Thyroid gland (tissue), 4 donors: ENCODE results near the gene PRKCE. TPM values are rescaled to one million over a fixed set of nuclear protein-coding genes. Genes with fewer than 3 reads are reported as not detected.

Experiments
- DNase-seq, 2 donors: peaks; one replicate each; pipeline ENCODE4 v3.0.0-alpha.2; 2019
- H3K27ac ChIP-seq, 3 donors: fragments of 200-600 bp; sonication (generic); 1 replicate in 2 of 3; 2 replicates in 1 of 3; pipeline ENCODE4 v1.5.1; 2016 to 2019; ENCODE audit warnings: mild to moderate bottlenecking in 1 of 3, moderate library complexity in 1 of 3
- H3K27me3 ChIP-seq: fragments of 200-600 bp; sonication (generic); one replicate; pipeline ENCODE4 v1.5.1; 2019
- H3K36me3 ChIP-seq, 2 donors: fragments of 200-600 bp; sonication (generic); one replicate each; pipeline ENCODE4 v1.5.1; 2016 to 2019
- H3K4me1 ChIP-seq, 2 donors: fragments of 200-600 bp; sonication (generic); one replicate each; pipeline ENCODE4 v1.5.1; 2017 to 2019
- H3K4me3 ChIP-seq, 3 donors: fragments of 200-600 bp; sonication (generic); replicated peaks in 1 of 3; 1 replicate in 2 of 3; 2 replicates in 1 of 3; pipeline ENCODE4 v1.5.1; 2016; ENCODE audit warnings: mild to moderate bottlenecking in 1 of 3
- H3K9me3 ChIP-seq: fragments of 200-600 bp; sonication (generic); one replicate; pipeline ENCODE4 v1.5.1; 2017
- POLR2A ChIP-seq, 2 donors: fragments of 450-650 bp; IDR thresholded peaks; one replicate each; pipeline ENCODE4 v1.6.1; 2017; ENCODE audit warnings: antibody characterized with exemption in 2 of 2, mild to moderate bottlenecking in 2 of 2, moderate library complexity in 1 of 2
- WGBS, 2 donors: methylation state at CpG; one replicate each; pipeline ENCODE4 v1.1.5; 2017; 5-methylcytosine and 5-hydroxymethylcytosine counted together
- intact Hi-C: fragments of 100-400 bp; cut with DNase I; formaldehyde crosslinking; loops from one replicate; pipeline ENCODE4 v1.15.1; 2023
- total RNA-seq, 4 donors: library from RNA; depleted of rRNA; stranded (reverse); fragments of >200 nt; gene quantifications; one replicate each; pipeline ENCODE4 v1.2.3, GENCODE V29; 2016
- TF ChIP-seq, protein P1 (sequence below), 6 experiments: fragments of 200-600 bp in 3 of 6; fragments of 450-650 bp in 3 of 6; sonication (generic) in 3 of 6; IDR thresholded peaks; one replicate each; pipeline ENCODE4 v1.5.1; 2016 to 2019; ENCODE audit warnings: antibody characterized with exemption in 6 of 6, mild to moderate bottlenecking in 2 of 6, inconsistent platforms in 1 of 6, moderate library complexity in 1 of 6

Gene PRKCE
- total RNA-seq, 4 donors from 2014 or later = 8.4 to 35.3 (median 15.2) TPM

DNA sequence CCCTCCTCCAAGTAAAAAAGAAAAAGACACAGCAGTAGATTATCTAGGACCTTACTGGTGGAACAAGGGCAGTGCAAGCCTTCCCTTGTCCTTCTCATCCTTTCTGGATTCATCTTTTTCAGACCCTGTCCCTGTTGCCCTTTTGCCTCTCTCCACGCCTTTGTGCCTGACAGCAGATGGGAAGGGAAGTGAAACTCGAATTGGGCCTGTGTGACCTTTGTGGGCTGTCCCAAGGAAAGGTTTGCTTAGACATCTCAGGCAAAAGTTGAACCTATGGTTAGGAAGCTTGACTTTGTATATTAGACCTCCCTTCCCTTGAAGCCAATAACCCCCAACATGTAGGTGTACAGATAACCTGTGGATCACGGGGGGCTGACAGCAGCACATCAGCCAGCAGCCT lies 185.3 kb downstream of the PRKCE start:
- intact Hi-C loops = no loop called here
- 86 to 87% methylated on average over 3 of the region's 3 CpGs for WGBS, 2 donors
- TF ChIP-seq, protein P1, sequence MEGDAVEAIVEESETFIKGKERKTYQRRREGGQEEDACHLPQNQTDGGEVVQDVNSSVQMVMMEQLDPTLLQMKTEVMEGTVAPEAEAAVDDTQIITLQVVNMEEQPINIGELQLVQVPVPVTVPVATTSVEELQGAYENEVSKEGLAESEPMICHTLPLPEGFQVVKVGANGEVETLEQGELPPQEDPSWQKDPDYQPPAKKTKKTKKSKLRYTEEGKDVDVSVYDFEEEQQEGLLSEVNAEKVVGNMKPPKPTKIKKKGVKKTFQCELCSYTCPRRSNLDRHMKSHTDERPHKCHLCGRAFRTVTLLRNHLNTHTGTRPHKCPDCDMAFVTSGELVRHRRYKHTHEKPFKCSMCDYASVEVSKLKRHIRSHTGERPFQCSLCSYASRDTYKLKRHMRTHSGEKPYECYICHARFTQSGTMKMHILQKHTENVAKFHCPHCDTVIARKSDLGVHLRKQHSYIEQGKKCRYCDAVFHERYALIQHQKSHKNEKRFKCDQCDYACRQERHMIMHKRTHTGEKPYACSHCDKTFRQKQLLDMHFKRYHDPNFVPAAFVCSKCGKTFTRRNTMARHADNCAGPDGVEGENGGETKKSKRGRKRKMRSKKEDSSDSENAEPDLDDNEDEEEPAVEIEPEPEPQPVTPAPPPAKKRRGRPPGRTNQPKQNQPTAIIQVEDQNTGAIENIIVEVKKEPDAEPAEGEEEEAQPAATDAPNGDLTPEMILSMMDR (IDR thresholded peaks at IDR 0.05) = no peak
- TF ChIP-seq POLR2A (IDR thresholded peaks at IDR 0.05) = no peak

DNA sequence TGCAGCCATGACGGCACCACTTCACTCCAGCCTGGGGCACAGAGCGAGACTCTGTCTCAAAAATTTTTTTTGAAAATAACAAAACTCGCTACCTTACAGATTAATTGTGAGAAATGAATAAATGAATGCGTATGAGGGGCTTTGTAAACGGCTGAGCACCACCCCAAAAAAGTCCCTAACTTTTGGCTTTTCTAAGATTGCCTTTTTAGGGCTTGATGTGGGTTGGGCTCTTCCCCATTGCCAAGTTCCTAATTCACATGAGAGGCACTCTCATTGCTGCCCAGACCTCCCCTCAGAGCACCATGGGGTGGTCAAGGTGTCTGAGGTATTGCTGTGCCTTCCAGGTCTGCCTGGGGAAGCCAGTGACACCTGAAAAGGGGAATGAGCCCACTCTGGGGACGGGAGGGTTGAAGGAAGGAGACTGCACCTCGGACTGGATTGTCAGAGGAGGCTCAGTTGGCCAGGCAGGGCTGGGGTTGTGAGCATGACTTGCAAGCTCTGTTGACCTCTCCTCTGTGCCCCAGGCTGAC lies 186.4 kb downstream of the PRKCE start:
- TF ChIP-seq POLR2A (IDR thresholded peaks at IDR 0.05) = no peak
- TF ChIP-seq, protein P1 (IDR thresholded peaks at IDR 0.05) = no peak
- no peak for DNase-seq
- 91 to 97% methylated on average over 7 of the region's 7 CpGs for WGBS, 2 donors
- Histone ChIP-seq H3K27ac (no peak overlapping the region), H3K9me3 (no peaks in the 10 kb centered on the region), H3K4me3 (no peak overlapping the region), H3K4me1 (no peaks in the 10 kb centered on the region), H3K27me3 (no peaks in the 10 kb centered on the region), H3K36me3 (no peaks in the 10 kb centered on the region)
- intact Hi-C loops = no loop called here

More for the DNA sequence above, 185.3 kb downstream of the PRKCE start:
- Histone ChIP-seq H3K4me1 (no peaks in the 10 kb centered on the region), H3K27ac (no peak overlapping the region), H3K27me3 (no peaks in the 10 kb centered on the region), H3K4me3 (no peak overlapping the region), H3K36me3 (no peaks in the 10 kb centered on the region), H3K9me3 (no peaks in the 10 kb centered on the region)
- no peak for DNase-seq

DNA sequence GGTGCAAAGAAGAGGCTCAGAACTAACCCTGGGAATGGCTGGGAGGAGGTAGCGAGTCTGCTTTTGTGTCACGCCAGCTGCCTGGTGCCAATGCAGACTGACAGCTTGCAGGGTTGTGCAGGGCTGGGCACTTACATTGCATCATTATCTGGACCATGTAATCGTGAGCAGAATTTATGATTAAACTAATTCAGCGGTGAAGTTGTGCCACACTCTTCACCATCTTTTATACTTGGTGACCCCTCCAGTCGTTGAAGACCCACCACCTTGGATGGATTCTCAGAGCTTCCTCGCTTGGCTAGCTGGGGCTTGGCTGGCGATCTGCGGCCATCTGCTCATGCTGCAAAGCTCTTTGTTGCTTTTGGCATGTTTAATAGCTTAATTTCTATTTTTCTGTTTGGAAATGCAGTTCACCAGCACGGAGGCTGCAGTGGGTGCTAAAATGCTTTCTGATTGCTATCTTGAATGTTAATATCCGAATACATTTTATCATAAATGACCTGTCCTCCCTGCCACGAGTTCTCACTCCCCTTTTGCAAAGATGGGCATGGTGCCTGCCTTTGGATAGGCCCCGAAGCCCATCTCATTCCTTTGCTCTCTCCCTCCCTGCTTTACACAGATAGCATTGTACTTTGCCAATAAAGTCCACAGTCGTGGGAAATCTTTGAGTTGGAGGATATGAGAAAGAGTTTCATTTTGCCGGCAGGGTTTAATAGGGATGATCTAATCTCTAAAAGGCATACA lies 188.2 kb downstream of the PRKCE start:
- 65 to 72% methylated on average over 14 of the region's 14 CpGs for WGBS, 2 donors
- Histone ChIP-seq H3K36me3 (no peaks in the 10 kb centered on the region), H3K4me1 (no peaks in the 10 kb centered on the region), H3K4me3 (no peak overlapping the region), H3K9me3 (no peaks in the 10 kb centered on the region), H3K27me3 (no peaks in the 10 kb centered on the region), H3K27ac (no peak overlapping the region)
- DNase-seq = no peak
- TF ChIP-seq POLR2A (IDR thresholded peaks at IDR 0.05) = no peak
- TF ChIP-seq, protein P1 (IDR thresholded peaks at IDR 0.05) = no peak
- intact Hi-C loops = no loop called here

DNA sequence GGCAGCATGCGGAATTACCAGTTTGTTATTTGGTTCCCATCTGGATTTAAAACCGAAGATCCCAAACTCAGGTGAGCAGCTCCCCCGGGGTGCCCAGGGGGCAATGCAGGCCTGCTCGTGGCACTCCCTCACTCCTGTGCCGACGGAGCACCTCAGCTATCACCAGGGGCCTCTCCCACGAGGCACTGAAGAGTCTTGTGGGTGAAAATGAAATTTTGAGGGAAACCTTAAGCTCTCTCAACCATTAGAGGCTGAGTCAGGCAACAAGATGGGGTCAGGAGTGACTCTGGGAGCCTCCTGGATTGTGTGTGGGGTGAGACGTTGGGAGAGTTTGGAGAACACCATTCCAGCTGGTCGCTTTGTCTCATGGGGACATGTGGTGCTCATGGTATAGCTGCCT lies 189.0 kb downstream of the PRKCE start:
- no peak for TF ChIP-seq POLR2A (IDR thresholded peaks at IDR 0.05)
- TF ChIP-seq, protein P1 (IDR thresholded peaks at IDR 0.05) = no peak
- Histone ChIP-seq H3K27ac (no peak overlapping the region), H3K36me3 (no peaks in the 10 kb centered on the region), H3K9me3 (no peaks in the 10 kb centered on the region), H3K27me3 (no peaks in the 10 kb centered on the region), H3K4me3 (no peak overlapping the region), H3K4me1 (no peaks in the 10 kb centered on the region)
- 81 to 89% methylated on average over 4 to 9 of the region's 9 CpGs for WGBS, 2 donors
- no peak for DNase-seq
- intact Hi-C loops = no loop called here

DNA sequence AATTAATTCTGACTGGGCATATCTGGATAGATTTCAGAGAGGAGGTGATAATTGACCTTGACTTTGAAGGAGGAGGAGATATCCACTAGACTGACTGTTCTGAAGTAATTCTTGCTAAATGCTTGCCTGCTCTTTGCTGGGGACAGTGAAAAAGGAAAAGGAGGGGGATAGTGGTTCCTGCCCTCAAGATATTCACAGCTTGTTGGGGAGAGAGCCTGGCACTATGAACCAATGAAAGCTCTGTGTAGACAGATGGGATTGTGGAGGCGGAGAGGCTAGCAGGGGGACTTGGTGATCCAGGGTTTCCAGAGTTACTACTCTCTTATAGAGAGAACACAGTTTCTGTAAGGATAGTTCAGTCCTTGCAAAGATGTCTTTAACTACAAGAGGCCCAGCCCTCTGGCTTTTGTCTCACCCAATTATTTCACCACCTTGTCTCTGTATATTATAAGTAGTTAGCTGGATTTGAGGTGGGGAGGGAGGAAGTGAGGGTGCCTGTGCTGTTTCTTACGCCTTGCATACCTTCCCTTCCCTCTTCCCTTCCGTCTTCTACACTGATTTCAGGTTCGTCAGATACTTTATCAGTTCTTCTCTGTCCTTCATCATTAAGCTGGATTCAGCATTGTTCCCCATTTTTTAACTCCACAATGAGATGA lies 190.4 kb downstream of the PRKCE start:
- intact Hi-C loops = no loop called here
- H3K27ac ChIP-seq = no peak overlapping the region
- no peaks in the 10 kb centered on the region for H3K4me1 ChIP-seq
- H3K9me3 ChIP-seq = no peaks in the 10 kb centered on the region
- no peaks in the 10 kb centered on the region for H3K36me3 ChIP-seq
- WGBS, 2 donors = 81% methylated on average over 4 of the region's 4 CpGs
- TF ChIP-seq, protein P1 (IDR thresholded peaks at IDR 0.05) = no peak
- TF ChIP-seq POLR2A (IDR thresholded peaks at IDR 0.05) = no peak
- no peak overlapping the region for H3K4me3 ChIP-seq
- H3K27me3 ChIP-seq = no peaks in the 10 kb centered on the region
- no peak for DNase-seq
